Measurements from ENCODE around the gene EVA1A. TPM values are rescaled to one million over a fixed set of nuclear protein-coding genes. Genes with fewer than 3 reads are reported as not detected.

Gene EVA1A
- total RNA-seq, 1 donor from 2014 or later: 19.9 TPM

- Mint-ChIP-seq H3K4me1 (ENCODE audit: unreplicated experiment) (peaks cover 31% of the 10 kb centered on the region), H3K4me3 (ENCODE audit: unreplicated experiment) (no peak overlapping the region), H3K36me3 (ENCODE audit: low read depth, unreplicated experiment) (peaks cover 23% of the 10 kb centered on the region), H3K9me3 (ENCODE audit: unreplicated experiment) (peaks cover 4% of the 10 kb centered on the region), H3K27ac (ENCODE audit: unreplicated experiment) (no peak overlapping the region), H3K27me3 (ENCODE audit: unreplicated experiment) (peaks cover 4% of the 10 kb centered on the region)
- no peak for TF ChIP-seq CTCF (IDR thresholded peaks at IDR 0.05; ENCODE audit: unreplicated experiment)
- DNase-seq (ENCODE audit: low spot score): no peak
Observed at GRCh38 chr2:75545922-75546321, 14.8 kb downstream of the EVA1A start.

DNA sequence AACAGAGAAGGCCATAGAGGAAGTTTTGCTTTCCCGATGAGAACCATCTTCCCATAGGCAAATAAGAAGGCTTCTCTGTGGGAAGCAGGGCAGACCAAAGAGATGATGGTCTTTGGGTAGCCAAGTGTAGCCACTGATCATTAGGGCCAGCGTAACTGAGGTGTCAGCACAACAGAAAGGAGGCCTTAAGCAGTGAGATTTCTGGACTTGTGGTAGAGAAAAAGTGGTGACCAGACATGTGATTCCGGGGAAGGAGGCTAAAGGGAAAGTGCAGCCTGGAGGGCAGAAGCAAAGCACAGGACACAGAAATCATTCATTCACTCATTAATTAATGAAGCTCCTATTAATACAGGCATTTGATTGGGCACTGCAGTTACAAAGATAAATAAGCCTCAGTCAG lies 15.4 kb downstream of the EVA1A start:
- no peak for TF ChIP-seq CTCF (IDR thresholded peaks at IDR 0.05; ENCODE audit: unreplicated experiment)
- peaks cover 4% of the 10 kb centered on the region for H3K27me3 Mint-ChIP-seq (ENCODE audit: unreplicated experiment)
- no peak overlapping the region for H3K27ac Mint-ChIP-seq (ENCODE audit: unreplicated experiment)
- no peak overlapping the region for H3K4me3 Mint-ChIP-seq (ENCODE audit: unreplicated experiment)
- DNase-seq (ENCODE audit: low spot score): no peak
- H3K4me1 Mint-ChIP-seq (ENCODE audit: unreplicated experiment): peaks cover 28% of the 10 kb centered on the region
- H3K9me3 Mint-ChIP-seq (ENCODE audit: unreplicated experiment): peaks cover 4% of the 10 kb centered on the region
- H3K36me3 Mint-ChIP-seq (ENCODE audit: low read depth, unreplicated experiment): peaks cover 27% of the 10 kb centered on the region

GRCh38 chr2:75543446-75543845 lies 17.3 kb downstream of the EVA1A start:
- Mint-ChIP-seq H3K4me1 (ENCODE audit: unreplicated experiment) (peaks cover 22% of the 10 kb centered on the region), H3K27ac (ENCODE audit: unreplicated experiment) (no peak overlapping the region), H3K9me3 (ENCODE audit: unreplicated experiment) (peaks cover 4% of the 10 kb centered on the region), H3K4me3 (ENCODE audit: unreplicated experiment) (no peak overlapping the region), H3K36me3 (ENCODE audit: low read depth, unreplicated experiment) (peaks cover 36% of the 10 kb centered on the region), H3K27me3 (ENCODE audit: unreplicated experiment) (peaks cover under 1% of the 10 kb centered on the region)
- no peak for TF ChIP-seq CTCF (IDR thresholded peaks at IDR 0.05; ENCODE audit: unreplicated experiment)
- no peak for DNase-seq (ENCODE audit: low spot score)

GRCh38 chr2:75541430-75541829 lies 19.3 kb downstream of the EVA1A start:
- no peaks in the 10 kb centered on the region for H3K27me3 Mint-ChIP-seq (ENCODE audit: unreplicated experiment)
- H3K9me3 Mint-ChIP-seq (ENCODE audit: unreplicated experiment): peaks cover 4% of the 10 kb centered on the region
- DNase-seq (ENCODE audit: low spot score): no peak
- H3K36me3 Mint-ChIP-seq (ENCODE audit: low read depth, unreplicated experiment): peaks cover 36% of the 10 kb centered on the region
- H3K27ac Mint-ChIP-seq (ENCODE audit: unreplicated experiment): no peak overlapping the region
- no peak for TF ChIP-seq CTCF (IDR thresholded peaks at IDR 0.05; ENCODE audit: unreplicated experiment)
- no peak overlapping the region for H3K4me3 Mint-ChIP-seq (ENCODE audit: unreplicated experiment)
- H3K4me1 Mint-ChIP-seq (ENCODE audit: unreplicated experiment): peaks cover 12% of the 10 kb centered on the region

DNA sequence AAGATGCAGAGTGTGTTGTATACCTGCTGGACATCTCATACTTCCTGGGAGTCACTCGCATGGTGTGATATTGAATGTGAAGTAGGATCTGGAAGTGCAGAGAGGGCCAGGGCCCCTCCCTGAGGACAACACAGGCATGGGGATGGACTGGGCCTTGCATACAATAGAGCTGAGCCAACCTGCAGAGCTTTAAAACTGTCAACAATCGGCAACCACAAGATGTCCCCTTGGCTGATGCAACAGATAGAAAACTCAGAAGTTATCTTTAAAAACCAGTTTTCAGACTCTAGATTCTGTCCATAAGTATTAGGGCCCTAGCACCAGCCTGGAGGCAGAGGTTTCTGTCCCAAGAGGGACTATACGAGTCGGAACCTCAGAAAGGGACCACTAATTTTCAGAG lies 19.7 kb downstream of the EVA1A start:
- Mint-ChIP-seq H3K4me1 (ENCODE audit: unreplicated experiment) (peaks cover 7% of the 10 kb centered on the region), H3K27ac (ENCODE audit: unreplicated experiment) (no peak overlapping the region), H3K9me3 (ENCODE audit: unreplicated experiment) (peaks cover 4% of the 10 kb centered on the region), H3K36me3 (ENCODE audit: low read depth, unreplicated experiment) (peaks cover 36% of the 10 kb centered on the region), H3K4me3 (ENCODE audit: unreplicated experiment) (no peak overlapping the region), H3K27me3 (ENCODE audit: unreplicated experiment) (no peaks in the 10 kb centered on the region)
- no peak for DNase-seq (ENCODE audit: low spot score)
- no peak for TF ChIP-seq CTCF (IDR thresholded peaks at IDR 0.05; ENCODE audit: unreplicated experiment)
